22Rv1 (cell line): ENCODE data around the gene RERE.

ENCODE experiments used
- H3K27ac ChIP-seq: fragments of 450-650 bp; 2 replicates; pipeline ENCODE4 v1.5.1; 2017
- CTCF ChIP-seq: fragments of 450-650 bp; IDR thresholded peaks from 2 replicates; pipeline ENCODE4 v1.5.1; 2017; ENCODE audit warnings: mild to moderate bottlenecking
- ZFX ChIP-seq: fragments of 450-650 bp; IDR thresholded peaks from 2 replicates; pipeline ENCODE4 v1.6.1; 2017; ENCODE audit warnings: antibody characterized with exemption, borderline replicate concordance

Gene RERE

GRCh38 chr1:8371372-8371991 is 446.0 kb downstream of the RERE start:
- TF ChIP-seq CTCF (no peak), ZFX (no peak)
- H3K27ac ChIP-seq: no peak overlapping the region

GRCh38 chr1:8370905-8371315 is 446.5 kb downstream of the RERE start:
- TF ChIP-seq CTCF (no peak), ZFX (no peak)
- no peak overlapping the region for H3K27ac ChIP-seq

GRCh38 chr1:8370046-8370881 is 447.2 kb downstream of the RERE start:
- TF ChIP-seq CTCF (no peak), ZFX (no peak)
- no peak overlapping the region for H3K27ac ChIP-seq

- no peak for TF ChIP-seq CTCF
- TF ChIP-seq ZFX: no peak
- H3K27ac ChIP-seq: no peak overlapping the region
Measured at GRCh38 chr1:8368956-8369639, 448.3 kb downstream of the RERE start.

GRCh38 chr1:8367571-8368194 is 449.8 kb downstream of the RERE start:
- TF ChIP-seq ZFX: no peak
- no peak for TF ChIP-seq CTCF
- no peak overlapping the region for H3K27ac ChIP-seq

- H3K27ac ChIP-seq: no peak overlapping the region
- no peak for TF ChIP-seq CTCF
- no peak for TF ChIP-seq ZFX
Measured at GRCh38 chr1:8365661-8366362, 451.6 kb downstream of the RERE start.
